SK-N-SH treated with all-trans-retinoic acid at 6 μM for 48 hours (cell line): Measurements from ENCODE around the gene KCNIP1.

ENCODE experiments used
- ARNTL ChIP-seq: fragments of 450-650 bp; formaldehyde crosslinking; IDR thresholded peaks from 2 replicates; pipeline ENCODE4 v1.5.0; 2020; ENCODE audit warnings: low read depth, mild to moderate bottlenecking, moderate library complexity, borderline replicate concordance
- BACH2 ChIP-seq: fragments of 250-450 bp; sonication (Bioruptor Pico); IDR thresholded peaks from 2 replicates; pipeline ENCODE4 v1.9.0; 2021; ENCODE audit warnings: mild to moderate bottlenecking, borderline replicate concordance
- GLIS3 ChIP-seq: fragments of 250-450 bp; sonication (Bioruptor Pico); IDR thresholded peaks from 2 replicates; pipeline ENCODE4 v1.5.0; 2020; ENCODE audit warnings: mild to moderate bottlenecking, moderate library complexity
- ISL1 ChIP-seq: fragments of 250-450 bp; sonication (Bioruptor Pico); IDR thresholded peaks from 2 replicates; pipeline ENCODE4 v2.1.2; 2022; ENCODE audit warnings: mild to moderate bottlenecking, moderate library complexity
- OSR1 ChIP-seq: fragments of 250-450 bp; sonication (Bioruptor Pico); IDR thresholded peaks from 2 replicates; pipeline ENCODE4 v1.8.0; 2022; ENCODE audit warnings: moderate library complexity, mild to moderate bottlenecking, inconsistent platforms
- PPARA ChIP-seq: fragments of 250-450 bp; sonication (Bioruptor Pico); IDR thresholded peaks from 2 replicates; pipeline ENCODE4 v1.5.0; 2020; ENCODE audit warnings: mild to moderate bottlenecking, borderline replicate concordance
- RARB ChIP-seq: fragments of 250-450 bp; sonication (Bioruptor Pico); IDR thresholded peaks from 2 replicates; pipeline ENCODE4 v1.8.0; 2021; ENCODE audit warnings: mild to moderate bottlenecking, moderate library complexity
- SNAI2 ChIP-seq: fragments of 250-450 bp; sonication (Bioruptor Pico); IDR thresholded peaks from 2 replicates; pipeline ENCODE4 v1.5.0; 2020; ENCODE audit warnings: mild to moderate bottlenecking, moderate library complexity
- TCF4 ChIP-seq: fragments of 250-450 bp; sonication (Bioruptor Pico); IDR thresholded peaks from 2 replicates; pipeline ENCODE4 v1.8.0; 2021; ENCODE audit warnings: mild to moderate bottlenecking, moderate library complexity, borderline replicate concordance
- TSHZ2 ChIP-seq: fragments of 250-450 bp; sonication (Bioruptor Pico); IDR thresholded peaks from 2 replicates; pipeline ENCODE4 v1.5.0; 2020; ENCODE audit warnings: mild to moderate bottlenecking, moderate library complexity
- ZC3H10 ChIP-seq: fragments of 250-450 bp; sonication (Bioruptor Pico); IDR thresholded peaks from 2 replicates; pipeline ENCODE4 v1.5.1; 2021; ENCODE audit warnings: mild to moderate bottlenecking, moderate library complexity
- ZFP30 ChIP-seq: fragments of 450-650 bp; formaldehyde crosslinking; IDR thresholded peaks from 2 replicates; pipeline ENCODE4 v1.5.0; 2022; ENCODE audit warnings: mild to moderate bottlenecking, moderate library complexity
- ZNF70 ChIP-seq: fragments of 450-650 bp; formaldehyde crosslinking; IDR thresholded peaks from 2 replicates; pipeline ENCODE4 v1.5.0; 2020; ENCODE audit warnings: mild to moderate bottlenecking, moderate library complexity
- TF ChIP-seq, protein P1 (sequence below): fragments of 250-450 bp; sonication (Bioruptor Pico); IDR thresholded peaks from 2 replicates; pipeline ENCODE4 v1.8.0; 2020; ENCODE audit warnings: mild to moderate bottlenecking, moderate library complexity, borderline replicate concordance

GRCh38 chr5:170546282-170546681 lies 42.5 kb downstream of the KCNIP1 start:
- TF ChIP-seq PPARA (CRISPR knock-in tag): no peak
- TF ChIP-seq BACH2 (CRISPR knock-in tag): no peak
- no peak for TF ChIP-seq ZC3H10 (CRISPR knock-in tag)
- TF ChIP-seq, protein P1, sequence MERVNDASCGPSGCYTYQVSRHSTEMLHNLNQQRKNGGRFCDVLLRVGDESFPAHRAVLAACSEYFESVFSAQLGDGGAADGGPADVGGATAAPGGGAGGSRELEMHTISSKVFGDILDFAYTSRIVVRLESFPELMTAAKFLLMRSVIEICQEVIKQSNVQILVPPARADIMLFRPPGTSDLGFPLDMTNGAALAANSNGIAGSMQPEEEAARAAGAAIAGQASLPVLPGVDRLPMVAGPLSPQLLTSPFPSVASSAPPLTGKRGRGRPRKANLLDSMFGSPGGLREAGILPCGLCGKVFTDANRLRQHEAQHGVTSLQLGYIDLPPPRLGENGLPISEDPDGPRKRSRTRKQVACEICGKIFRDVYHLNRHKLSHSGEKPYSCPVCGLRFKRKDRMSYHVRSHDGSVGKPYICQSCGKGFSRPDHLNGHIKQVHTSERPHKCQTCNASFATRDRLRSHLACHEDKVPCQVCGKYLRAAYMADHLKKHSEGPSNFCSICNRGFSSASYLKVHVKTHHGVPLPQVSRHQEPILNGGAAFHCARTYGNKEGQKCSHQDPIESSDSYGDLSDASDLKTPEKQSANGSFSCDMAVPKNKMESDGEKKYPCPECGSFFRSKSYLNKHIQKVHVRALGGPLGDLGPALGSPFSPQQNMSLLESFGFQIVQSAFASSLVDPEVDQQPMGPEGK (CRISPR knock-in tag): no peak
- TF ChIP-seq SNAI2 (CRISPR knock-in tag): no peak
- TF ChIP-seq OSR1 (CRISPR knock-in tag): no peak
- no peak for TF ChIP-seq RARB (CRISPR knock-in tag)
- no peak for TF ChIP-seq ZFP30 (CRISPR knock-in tag)
- no peak for TF ChIP-seq GLIS3 (CRISPR knock-in tag)
- no peak for TF ChIP-seq ISL1 (CRISPR knock-in tag)
- no peak for TF ChIP-seq ARNTL (CRISPR knock-in tag)
- TF ChIP-seq TCF4 (CRISPR knock-in tag): no peak
- no peak for TF ChIP-seq ZNF70 (CRISPR knock-in tag)
- no peak for TF ChIP-seq TSHZ2 (CRISPR knock-in tag)
